HepG2 (cell line): ENCODE data around the gene TSPAN2. TPM values are rescaled to one million over a fixed set of nuclear protein-coding genes. Genes with fewer than 3 reads are reported as not detected.
A peak's percentile ranks its signal among the peaks of the same experiment; 100 is the strongest.

Experiments used
- CREB1 ChIP-seq, 2 experiments: fragments of 450-650 bp in 1 of 2; IDR thresholded peaks; 2 replicates each; pipeline ENCODE4 v1.6.1; 2016 to 2017; ENCODE audit warnings: control low read depth in 1 of 2, mild to moderate bottlenecking in 1 of 2, missing compliant biosample characterization in 1 of 2, missing genetic modification characterization in 1 of 2
- EZH2 ChIP-seq: conservative IDR thresholded peaks from 2 replicates; pipeline ENCODE4 v1.6.1; 2012; ENCODE audit warnings: mild to moderate bottlenecking, low read depth, low read length, moderate library complexity
- MIXL1 ChIP-seq: IDR thresholded peaks from 2 replicates; pipeline ENCODE4 v1.6.1; 2016
- POLR2A ChIP-seq, 2 experiments: IDR thresholded peaks; 2 replicates each; pipeline ENCODE4 v1.6.1; 2011; ENCODE audit warnings: low read depth in 2 of 2, low read length in 2 of 2, mild to moderate bottlenecking in 1 of 2, moderate library complexity in 1 of 2; ENCODE audit not compliant: insufficient read depth in 1 of 2
- SMC3 ChIP-seq: IDR thresholded peaks from 2 replicates; pipeline ENCODE4 v1.6.1; 2011; ENCODE audit warnings: low read length, improper control_type of control experiment
- SP5 ChIP-seq: IDR thresholded peaks from 2 replicates; pipeline ENCODE4 v1.6.1; 2016; ENCODE audit warnings: low read depth, borderline replicate concordance
- ZBTB2 ChIP-seq: sonication (generic); formaldehyde crosslinking; IDR thresholded peaks from 2 replicates; pipeline ENCODE4 v1.8.0; 2022; ENCODE audit warnings: low read depth, missing genetic modification reagents
- ZFP36L1 ChIP-seq: sonication (generic); formaldehyde crosslinking; IDR thresholded peaks from 2 replicates; pipeline ENCODE4 v1.8.0; 2022; ENCODE audit warnings: mild to moderate bottlenecking, missing genetic modification reagents, moderate library complexity
- ZFP82 ChIP-seq: sonication (generic); formaldehyde crosslinking; IDR thresholded peaks from 2 replicates; pipeline ENCODE4 v1.5.1; 2020; ENCODE audit warnings: mild to moderate bottlenecking, missing genetic modification reagents, borderline replicate concordance
- ZNF30 ChIP-seq: sonication (generic); formaldehyde crosslinking; IDR thresholded peaks from 2 replicates; pipeline ENCODE4 v1.5.0; 2020; ENCODE audit warnings: mild to moderate bottlenecking, missing genetic modification reagents
- ZNF318 ChIP-seq: sonication (generic); formaldehyde crosslinking; IDR thresholded peaks from 2 replicates; pipeline ENCODE4 v1.4.0; 2020; ENCODE audit warnings: mild to moderate bottlenecking, missing genetic modification reagents
- ZNF484 ChIP-seq: sonication (generic); formaldehyde crosslinking; IDR thresholded peaks from 2 replicates; pipeline ENCODE4 v1.5.1; 2020; ENCODE audit warnings: mild to moderate bottlenecking, low read depth, missing genetic modification reagents, borderline replicate concordance
- ZNF496 ChIP-seq: sonication (generic); formaldehyde crosslinking; IDR thresholded peaks from 2 replicates; pipeline ENCODE4 v1.8.1; 2023; ENCODE audit warnings: mild to moderate bottlenecking, moderate library complexity, missing genetic modification reagents; ENCODE audit not compliant: insufficient replicate concordance
- polyA plus RNA-seq, 8 experiments: library from polyadenylated mRNA; depleted of rRNA in 3 of 8; stranded (reverse) in 7 of 8; unstranded in 1 of 8; fragments of >200 nt; fragmentation: Illumina TruSeq in 4 of 8; extraction: Trizol in 4 of 8; gene quantifications; 2 replicates each; pipeline versions ENCODE4 v1.2.1 to v1.2.3, GENCODE V29; 2011 to 2016; ENCODE audit warnings: low read depth in 4 of 8, missing spikeins in 1 of 8, mixed read lengths in 1 of 8; ENCODE audit not compliant: insufficient read depth in 1 of 8
- total RNA-seq, 5 experiments: library from RNA; depleted of rRNA; stranded (reverse); fragments of >200 nt; fragmentation: Illumina TruSeq; extraction: Trizol; gene quantifications; 2 replicates each; pipeline ENCODE4 v1.2.3, GENCODE V29; 2016; ENCODE audit warnings: low read depth in 1 of 5
- TF ChIP-seq, protein P1 (sequence below): sonication (generic); formaldehyde crosslinking; IDR thresholded peaks from 2 replicates; pipeline ENCODE4 v1.5.0; 2020; ENCODE audit warnings: mild to moderate bottlenecking, missing genetic modification reagents, moderate library complexity

TSPAN2 gene
- total and polyA plus RNA-seq, 2 of the 13 experiments (the other 11 are each of a cell fraction or from before 2014, with no cell fraction given): not detected

DNA sequence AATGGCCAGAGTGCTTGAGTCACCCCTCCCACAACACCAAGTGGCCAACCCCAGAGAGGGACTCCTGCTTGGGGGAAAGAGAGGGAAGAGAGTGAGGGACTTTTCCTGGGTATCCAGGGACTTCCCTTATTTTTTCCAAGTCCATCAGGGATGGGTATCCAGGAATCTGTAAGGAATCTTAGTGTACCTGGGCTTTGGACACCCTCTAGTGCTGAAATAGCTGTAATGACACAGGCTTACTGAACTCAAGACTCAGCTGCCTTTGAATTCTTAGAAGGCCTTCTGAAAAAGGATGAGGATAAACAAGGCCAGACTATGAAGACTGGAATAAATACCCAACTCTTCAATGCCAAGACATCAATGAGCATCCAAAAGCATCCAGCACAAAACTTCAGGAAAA is 47.6 kb downstream of the TSPAN2 start (continued):
- TF ChIP-seq, protein P1, sequence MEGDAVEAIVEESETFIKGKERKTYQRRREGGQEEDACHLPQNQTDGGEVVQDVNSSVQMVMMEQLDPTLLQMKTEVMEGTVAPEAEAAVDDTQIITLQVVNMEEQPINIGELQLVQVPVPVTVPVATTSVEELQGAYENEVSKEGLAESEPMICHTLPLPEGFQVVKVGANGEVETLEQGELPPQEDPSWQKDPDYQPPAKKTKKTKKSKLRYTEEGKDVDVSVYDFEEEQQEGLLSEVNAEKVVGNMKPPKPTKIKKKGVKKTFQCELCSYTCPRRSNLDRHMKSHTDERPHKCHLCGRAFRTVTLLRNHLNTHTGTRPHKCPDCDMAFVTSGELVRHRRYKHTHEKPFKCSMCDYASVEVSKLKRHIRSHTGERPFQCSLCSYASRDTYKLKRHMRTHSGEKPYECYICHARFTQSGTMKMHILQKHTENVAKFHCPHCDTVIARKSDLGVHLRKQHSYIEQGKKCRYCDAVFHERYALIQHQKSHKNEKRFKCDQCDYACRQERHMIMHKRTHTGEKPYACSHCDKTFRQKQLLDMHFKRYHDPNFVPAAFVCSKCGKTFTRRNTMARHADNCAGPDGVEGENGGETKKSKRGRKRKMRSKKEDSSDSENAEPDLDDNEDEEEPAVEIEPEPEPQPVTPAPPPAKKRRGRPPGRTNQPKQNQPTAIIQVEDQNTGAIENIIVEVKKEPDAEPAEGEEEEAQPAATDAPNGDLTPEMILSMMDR: peak; percentile 76
- TF ChIP-seq CREB1 (IDR thresholded peaks at IDR 0.05) (no peak), CREB1 (CRISPR knock-in tag; IDR thresholded peaks at IDR 0.05) (no peak), ZNF496 (no peak), ZNF318 (CRISPR knock-in tag) (no peak), ZFP82 (CRISPR knock-in tag) (no peak), ZNF484 (CRISPR knock-in tag) (no peak), MIXL1 (CRISPR knock-in tag) (no peak), ZBTB2 (CRISPR knock-in tag) (no peak), SMC3 (peak; percentile 59), SP5 (no peak), ZNF30 (CRISPR knock-in tag) (no peak), EZH2 (no peak), ZFP36L1 (CRISPR knock-in tag) (no peak), POLR2A (IDR thresholded peaks at IDR 0.05; ENCODE audit: insufficient read depth in 1 of 2, low read depth in 2 of 2, low read length in 2 of 2) (no peak)
